Measurements from ENCODE around the gene KAZALD1. TPM values are rescaled to one million over a fixed set of nuclear protein-coding genes. Genes with fewer than 3 reads are reported as not detected.

KAZALD1 gene
- total RNA-seq, 1 experiment from 2014 or later = 16.0 TPM

DNA sequence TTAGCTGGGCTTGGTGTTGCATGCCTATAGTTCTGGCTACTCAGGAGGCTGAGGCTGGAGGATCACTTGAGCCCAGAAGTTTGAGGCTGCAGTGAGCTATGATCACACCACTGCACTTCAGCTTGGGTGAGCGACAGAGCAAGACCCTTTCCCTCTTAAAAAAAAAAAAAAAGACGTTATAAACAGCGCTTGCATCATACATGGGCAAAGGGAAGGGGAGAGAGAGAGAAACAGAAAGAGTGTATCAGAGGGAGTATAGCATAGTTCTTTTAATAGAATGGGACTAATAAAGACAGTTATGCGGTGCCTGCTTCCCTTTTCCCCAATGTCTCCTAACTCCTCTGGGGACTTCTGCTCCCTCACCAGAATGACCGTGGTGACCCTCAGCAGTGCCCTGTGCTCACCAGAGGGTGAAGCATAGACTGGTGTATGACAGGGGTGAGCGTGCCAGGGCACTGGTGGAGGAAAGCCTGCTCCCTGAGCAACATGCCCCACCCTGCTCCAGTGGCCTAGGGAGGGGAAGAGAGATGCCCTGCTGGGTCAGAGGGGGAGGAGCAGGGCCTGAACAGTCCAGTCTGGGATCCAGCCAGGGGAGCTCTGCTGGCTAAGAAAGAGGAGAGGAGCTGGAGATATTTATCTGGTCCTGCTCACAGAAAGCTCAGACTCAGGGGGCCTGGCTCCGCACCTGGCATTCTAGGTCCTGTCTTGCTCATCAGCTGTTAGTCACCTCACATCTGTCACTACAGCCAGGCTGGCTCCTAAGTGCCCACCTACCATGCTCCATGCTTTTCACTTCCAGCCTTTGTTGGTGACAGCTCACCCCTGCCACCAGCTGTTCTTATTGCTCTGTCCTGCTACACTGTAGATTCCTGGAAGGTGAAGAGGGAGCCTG lies 33.1 kb upstream of the KAZALD1 start (continued):
- TF ChIP-seq REST (IDR thresholded peaks at IDR 0.05; ENCODE audit: low read depth) (no peak), YY1 (IDR thresholded peaks at IDR 0.05; ENCODE audit: extremely low read depth, insufficient replicate concordance, low read depth, low read length) (no peak)

DNA sequence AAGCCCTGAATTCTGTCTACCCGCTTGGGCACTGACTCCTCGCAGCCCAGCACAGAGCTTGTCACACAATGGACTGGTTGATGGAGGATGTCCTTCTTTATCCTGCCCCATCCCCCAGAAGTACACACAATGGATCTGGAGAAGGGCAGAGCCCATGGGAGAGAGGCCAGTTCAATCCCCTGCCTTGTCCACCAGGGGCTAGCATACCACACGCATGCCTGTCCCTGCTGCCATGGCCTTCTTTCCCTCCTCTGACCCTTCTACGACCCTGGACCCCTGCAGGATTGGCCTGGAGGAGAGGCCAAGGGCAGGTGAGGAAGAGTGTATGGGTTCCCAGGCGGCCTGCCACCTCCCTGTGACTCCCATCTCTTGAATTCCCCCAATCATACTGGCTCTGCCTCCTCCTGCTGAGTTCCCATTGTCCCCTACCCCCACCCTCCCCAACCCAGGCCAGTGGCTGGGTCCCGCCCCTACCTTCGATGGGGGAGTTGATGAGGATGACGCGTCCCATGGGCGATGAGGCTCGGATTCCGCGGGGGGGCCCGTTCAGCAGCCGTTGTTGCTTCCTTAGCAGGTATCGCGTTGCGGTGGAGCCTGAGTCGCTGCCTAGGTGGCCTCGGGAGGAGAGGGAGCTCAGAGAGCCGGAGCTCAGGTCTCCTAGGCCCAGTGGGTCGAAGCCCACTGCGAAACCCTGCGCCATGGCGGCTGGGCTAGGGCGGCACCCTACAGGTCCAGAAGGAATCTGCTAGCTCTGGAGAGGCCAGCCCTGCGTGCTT lies 32.1 kb upstream of the KAZALD1 start:
- Histone ChIP-seq H3K9me3 (ENCODE audit: control insufficient read depth in 1 of 2, insufficient read depth in 1 of 2, low read depth in 1 of 2, low read length in 2 of 2) (no peaks in the 10 kb centered on the region), H4K20me1 (ENCODE audit: insufficient read depth) (no peaks in the 10 kb centered on the region), H3K4me2 (ENCODE audit: low read length) (peak overlapping the region; percentile 96), H2AFZ (ENCODE audit: low read depth, low read length, poor library complexity, severe bottlenecking) (no peak overlapping the region), H3K27me3 (ENCODE audit: insufficient read depth, low read length) (no peaks in the 10 kb centered on the region), H3K79me2 (ENCODE audit: insufficient read depth, low read length) (peaks cover 12% of the 10 kb centered on the region), H3K4me3 (replicated peaks in 1 of 2; ENCODE audit: low read depth in 1 of 2, low read length in 2 of 2) (peak overlapping the region in 1 of 2 experiments; percentile 67; a peak in 1 of 4 replicates), H3K9ac (ENCODE audit: low read length) (no peak overlapping the region), H3K9me2 (ENCODE audit: insufficient read depth) (no peaks in the 10 kb centered on the region), H3K36me3 (ENCODE audit: control insufficient read depth in 1 of 2, insufficient read depth in 2 of 2, low read length in 2 of 2) (peaks cover 1 to 2% of the 10 kb centered on the region in 2 experiments; a peak in 2 of 4 replicates), H3K4me1 (ENCODE audit: control insufficient read depth in 1 of 2, insufficient read depth in 2 of 2, low read length in 2 of 2) (peaks cover 32 to 56% of the 10 kb centered on the region in 2 experiments), H3K27ac (ENCODE audit: low read depth, low read length) (no peak overlapping the region; the same call in 1 of the 2 replicates)
- DNase-seq (ENCODE audit: low read depth, low spot score) (no peak), ATAC-seq (no peak)
- ChIA-PET CTCF (interaction anchor here (0.6 to 5.8 kb wide), 13 partner anchors 11 to 88 kb away, joined by 3 to 71 read pairs (median 6); no protein-coding TSS in a partner anchor), RAD21 (ENCODE audit: low non-redundant PET in 1 of 2, low total read pairs in 2 of 2, uncharacterized antibody in 2 of 2, unreplicated experiment in 2 of 2) (interaction anchor here (0.7 to 1.3 kb wide), 2 partner anchors 15 to 64 kb away, joined by 3 to 5 read pairs; no protein-coding TSS in a partner anchor), POLR2A (interaction anchor here (1.4 to 2.0 kb wide), 3 partner anchors 12 to 113 kb away, joined by 4 to 12 read pairs (median 5); no protein-coding TSS in a partner anchor)
- intact Hi-C loops (cut with micrococcal nuclease) = no loop called here
- TF ChIP-seq YY1 (IDR thresholded peaks at IDR 0.05; ENCODE audit: extremely low read depth, insufficient replicate concordance, low read depth, low read length) (no peak), TCF7L2 (IDR thresholded peaks at IDR 0.05; ENCODE audit: borderline replicate concordance, extremely low read depth, insufficient read depth, insufficient read length) (no peak), EZH2phosphoT487 (IDR thresholded peaks at IDR 0.05; ENCODE audit: borderline replicate concordance) (no peak), CTCF (IDR thresholded peaks at IDR 0.05 in 2 of 3, conservative IDR thresholded peaks at IDR 0.05 in 1 of 3; ENCODE audit: borderline replicate concordance in 1 of 3, insufficient read depth in 1 of 3, low read depth in 2 of 3, low read length in 2 of 3) (peak in 2 of 3 experiments; percentile 44 to 51; a peak in 4 of 6 replicates)
- BruUV-seq (replicated peaks) = TSS peak; percentile 34

Data from HCT116 (cell line).